ENCODE data around the gene FIGN.

GRCh38 chr2:163626639-163627109, 109.1 kb downstream of the FIGN start:
- TF ChIP-seq EZH2 (IDR thresholded peaks at IDR 0.05) (no peak), EZH2phosphoT487 (IDR thresholded peaks at IDR 0.05) (no peak)

Data from neural progenitor cell (in vitro differentiated cells).